Keratinocyte (primary cell): ENCODE results near the gene SMPDL3A.

Experiments
- CTCF ChIP-seq, 3 experiments: IDR thresholded peaks in 1 of 3; conservative IDR thresholded peaks in 1 of 3; optimal IDR thresholded peaks in 1 of 3; 2 replicates in 2 of 3; 3 replicates in 1 of 3; pipeline versions ENCODE3 to v1.5.1; 2011; ENCODE audit warnings: low read length in 3 of 3, mild to moderate bottlenecking in 3 of 3, moderate library complexity in 2 of 3, control low read depth in 1 of 3, inconsistent platforms in 1 of 3; ENCODE audit not compliant: insufficient read depth in 2 of 3; ENCODE audit errors: extremely low read depth in 1 of 3
- EZH2 ChIP-seq: IDR thresholded peaks from one replicate; pipeline ENCODE4 v1.6.1; 2012; ENCODE audit warnings: inconsistent platforms, mild to moderate bottlenecking, low read length, moderate library complexity

- TF ChIP-seq CTCF (optimal IDR thresholded peaks at IDR 0.05 in 1 of 3, IDR thresholded peaks at IDR 0.05 in 1 of 3, conservative IDR thresholded peaks at IDR 0.05 in 1 of 3; ENCODE audit: extremely low read depth in 1 of 3, insufficient read depth in 2 of 3, low read length in 3 of 3) (no peak), EZH2 (no peak)
These were observed 19.2 kb downstream of the SMPDL3A start for GRCh38 chr6:122808121-122808885.
